Measurements from ENCODE around the gene PLCL2. TPM values are rescaled to one million over a fixed set of nuclear protein-coding genes. Genes with fewer than 3 reads are reported as not detected.
A peak's percentile ranks its signal among the peaks of the same experiment; 100 is the strongest.

PLCL2 gene
- total and polyA plus RNA-seq, 4 donors = 1.5 to 16.5 (median 9.4) TPM

DNA sequence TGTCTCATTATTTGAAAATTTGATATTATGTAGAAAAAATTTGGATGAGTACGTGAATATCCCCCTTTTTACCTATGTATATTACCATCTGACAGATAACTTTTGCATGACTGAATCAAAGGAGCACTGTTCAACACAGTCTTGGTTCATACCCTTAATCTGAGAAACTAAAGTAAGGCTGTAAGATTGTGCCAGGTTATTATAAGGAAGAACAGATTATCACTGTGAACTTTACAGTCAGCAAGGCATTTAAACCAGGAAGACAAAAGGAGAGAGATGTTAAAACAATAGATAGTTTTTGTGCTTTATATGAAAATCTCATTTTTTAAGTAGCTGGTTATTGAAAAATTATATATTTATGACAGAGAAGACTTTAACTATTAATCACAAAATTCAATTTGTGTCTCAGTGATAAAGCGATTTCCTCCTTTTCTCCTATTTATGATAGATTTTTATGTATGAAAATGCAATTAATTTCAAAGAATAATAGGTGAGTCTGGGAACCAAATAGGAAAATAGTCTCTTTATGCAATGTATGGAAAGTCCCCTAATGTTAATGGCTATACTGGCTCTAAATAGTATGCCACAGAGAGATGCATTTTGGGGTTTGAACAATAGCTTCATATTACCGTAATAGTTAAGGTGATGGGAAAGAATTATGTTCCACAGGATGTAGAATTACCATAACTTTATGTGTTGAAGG is 33.4 kb downstream of the PLCL2 start:
- 82% methylated on average over 3 of the region's 3 CpGs for WGBS
- H3K27me3 ChIP-seq (ENCODE audit: control insufficient read depth in 4 of 4, insufficient read depth in 4 of 4, low read length in 3 of 4) = no peaks in the 10 kb centered on the region
- no peaks in the 10 kb centered on the region for H3K36me3 ChIP-seq (ENCODE audit: control insufficient read depth in 4 of 4, insufficient read depth in 3 of 4, low read depth in 1 of 4, low read length in 3 of 4)
- H3K27ac ChIP-seq (ENCODE audit: low read depth in 1 of 2, low read length in 2 of 2) = peak overlapping the region; percentile 51 to 54
- no peak overlapping the region for H3K9ac ChIP-seq (ENCODE audit: low read depth in 1 of 2, low read length in 2 of 2)
- H3K9me3 ChIP-seq (ENCODE audit: control insufficient read depth in 4 of 4, low read length in 3 of 4) = no peaks in the 10 kb centered on the region
- TF ChIP-seq SP1 (IDR thresholded peaks at IDR 0.05) = no peak
- TF ChIP-seq RXRA (IDR thresholded peaks at IDR 0.05) = no peak
- TF ChIP-seq HNF4A (conservative IDR thresholded peaks at IDR 0.05) = no peak
- TF ChIP-seq GABPA (IDR thresholded peaks at IDR 0.05 in 1 of 2, conservative IDR thresholded peaks at IDR 0.05 in 1 of 2) = no peak
- TF ChIP-seq RAD21 (IDR thresholded peaks at IDR 0.05) = no peak
- TF ChIP-seq FOXA2 (IDR thresholded peaks at IDR 0.05) = no peak
- no peak overlapping the region for H3K4me3 ChIP-seq (ENCODE audit: low read depth in 1 of 3, low read length in 3 of 3)
- H3K4me1 ChIP-seq (ENCODE audit: control insufficient read depth in 4 of 4, insufficient read depth in 4 of 4, low read length in 3 of 4) = peaks cover 0 to 29% (median 11%) of the 10 kb centered on the region in 4 donors
- DNase-seq (ENCODE audit: low spot score) = no peak

DNA sequence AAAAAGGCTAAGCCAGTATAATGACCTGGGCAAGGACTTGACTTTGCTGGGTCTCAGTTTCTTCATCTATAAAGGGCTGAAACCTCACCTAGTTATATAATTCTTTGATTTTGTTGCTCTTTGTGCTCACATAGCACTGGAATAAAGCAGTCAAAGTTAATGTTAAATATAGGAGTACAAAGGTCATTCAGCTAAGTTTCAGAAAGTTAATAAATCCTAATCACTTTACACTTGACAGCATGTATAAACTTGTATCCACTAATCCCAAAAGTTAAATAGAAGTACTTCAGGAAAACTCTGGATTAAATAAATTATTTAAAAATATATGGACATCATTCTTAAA is 33.9 kb downstream of the PLCL2 start:
- Histone ChIP-seq H3K4me1 (ENCODE audit: control insufficient read depth in 4 of 4, insufficient read depth in 4 of 4, low read length in 3 of 4) (peaks cover 0 to 29% (median 11%) of the 10 kb centered on the region in 4 donors), H3K27ac (ENCODE audit: low read depth in 1 of 2, low read length in 2 of 2) (peak overlapping the region; percentile 51 to 54), H3K4me3 (ENCODE audit: low read depth in 1 of 3, low read length in 3 of 3) (no peak overlapping the region), H3K27me3 (ENCODE audit: control insufficient read depth in 4 of 4, insufficient read depth in 4 of 4, low read length in 3 of 4) (no peaks in the 10 kb centered on the region), H3K9me3 (ENCODE audit: control insufficient read depth in 4 of 4, low read length in 3 of 4) (no peaks in the 10 kb centered on the region), H3K9ac (ENCODE audit: low read depth in 1 of 2, low read length in 2 of 2) (no peak overlapping the region), H3K36me3 (ENCODE audit: control insufficient read depth in 4 of 4, insufficient read depth in 3 of 4, low read depth in 1 of 4, low read length in 3 of 4) (no peaks in the 10 kb centered on the region)
- TF ChIP-seq, protein P1, sequence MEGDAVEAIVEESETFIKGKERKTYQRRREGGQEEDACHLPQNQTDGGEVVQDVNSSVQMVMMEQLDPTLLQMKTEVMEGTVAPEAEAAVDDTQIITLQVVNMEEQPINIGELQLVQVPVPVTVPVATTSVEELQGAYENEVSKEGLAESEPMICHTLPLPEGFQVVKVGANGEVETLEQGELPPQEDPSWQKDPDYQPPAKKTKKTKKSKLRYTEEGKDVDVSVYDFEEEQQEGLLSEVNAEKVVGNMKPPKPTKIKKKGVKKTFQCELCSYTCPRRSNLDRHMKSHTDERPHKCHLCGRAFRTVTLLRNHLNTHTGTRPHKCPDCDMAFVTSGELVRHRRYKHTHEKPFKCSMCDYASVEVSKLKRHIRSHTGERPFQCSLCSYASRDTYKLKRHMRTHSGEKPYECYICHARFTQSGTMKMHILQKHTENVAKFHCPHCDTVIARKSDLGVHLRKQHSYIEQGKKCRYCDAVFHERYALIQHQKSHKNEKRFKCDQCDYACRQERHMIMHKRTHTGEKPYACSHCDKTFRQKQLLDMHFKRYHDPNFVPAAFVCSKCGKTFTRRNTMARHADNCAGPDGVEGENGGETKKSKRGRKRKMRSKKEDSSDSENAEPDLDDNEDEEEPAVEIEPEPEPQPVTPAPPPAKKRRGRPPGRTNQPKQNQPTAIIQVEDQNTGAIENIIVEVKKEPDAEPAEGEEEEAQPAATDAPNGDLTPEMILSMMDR (IDR thresholded peaks at IDR 0.05; ENCODE audit: low read depth, low read length, missing input control) = no peak
- TF ChIP-seq, protein P2, sequence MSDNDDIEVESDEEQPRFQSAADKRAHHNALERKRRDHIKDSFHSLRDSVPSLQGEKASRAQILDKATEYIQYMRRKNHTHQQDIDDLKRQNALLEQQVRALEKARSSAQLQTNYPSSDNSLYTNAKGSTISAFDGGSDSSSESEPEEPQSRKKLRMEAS (IDR thresholded peaks at IDR 0.05) = no peak
- TF ChIP-seq, protein P3, sequence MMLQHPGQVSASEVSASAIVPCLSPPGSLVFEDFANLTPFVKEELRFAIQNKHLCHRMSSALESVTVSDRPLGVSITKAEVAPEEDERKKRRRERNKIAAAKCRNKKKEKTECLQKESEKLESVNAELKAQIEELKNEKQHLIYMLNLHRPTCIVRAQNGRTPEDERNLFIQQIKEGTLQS (IDR thresholded peaks at IDR 0.05) = no peak
- TF ChIP-seq JUND (IDR thresholded peaks at IDR 0.05) (peak in 1 of 2 donors; percentile 51), HNF4G (IDR thresholded peaks at IDR 0.05) (peak; percentile 83), GABPA (IDR thresholded peaks at IDR 0.05 in 1 of 2, conservative IDR thresholded peaks at IDR 0.05 in 1 of 2) (no peak), SP1 (IDR thresholded peaks at IDR 0.05) (peak; percentile 85), RXRA (IDR thresholded peaks at IDR 0.05) (peak; percentile 70 to 77), TAF1 (conservative IDR thresholded peaks at IDR 0.05) (no peak), NR2F2 (IDR thresholded peaks at IDR 0.05) (no peak), FOXA1 (IDR thresholded peaks at IDR 0.05) (no peak), HNF4A (conservative IDR thresholded peaks at IDR 0.05) (peak; percentile 92 to 94), YY1 (IDR thresholded peaks at IDR 0.05) (no peak), FOXA2 (IDR thresholded peaks at IDR 0.05) (peak; percentile 38), RAD21 (IDR thresholded peaks at IDR 0.05) (peak; percentile 35 to 39), EGR1 (IDR thresholded peaks at IDR 0.05; ENCODE audit: low read depth in 2 of 2) (no peak)
- TF ChIP-seq, protein P4, sequence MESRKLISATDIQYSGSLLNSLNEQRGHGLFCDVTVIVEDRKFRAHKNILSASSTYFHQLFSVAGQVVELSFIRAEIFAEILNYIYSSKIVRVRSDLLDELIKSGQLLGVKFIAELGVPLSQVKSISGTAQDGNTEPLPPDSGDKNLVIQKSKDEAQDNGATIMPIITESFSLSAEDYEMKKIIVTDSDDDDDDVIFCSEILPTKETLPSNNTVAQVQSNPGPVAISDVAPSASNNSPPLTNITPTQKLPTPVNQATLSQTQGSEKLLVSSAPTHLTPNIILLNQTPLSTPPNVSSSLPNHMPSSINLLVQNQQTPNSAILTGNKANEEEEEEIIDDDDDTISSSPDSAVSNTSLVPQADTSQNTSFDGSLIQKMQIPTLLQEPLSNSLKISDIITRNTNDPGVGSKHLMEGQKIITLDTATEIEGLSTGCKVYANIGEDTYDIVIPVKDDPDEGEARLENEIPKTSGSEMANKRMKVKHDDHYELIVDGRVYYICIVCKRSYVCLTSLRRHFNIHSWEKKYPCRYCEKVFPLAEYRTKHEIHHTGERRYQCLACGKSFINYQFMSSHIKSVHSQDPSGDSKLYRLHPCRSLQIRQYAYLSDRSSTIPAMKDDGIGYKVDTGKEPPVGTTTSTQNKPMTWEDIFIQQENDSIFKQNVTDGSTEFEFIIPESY (IDR thresholded peaks at IDR 0.05) = peak; percentile 55
- TF ChIP-seq, protein P5, sequence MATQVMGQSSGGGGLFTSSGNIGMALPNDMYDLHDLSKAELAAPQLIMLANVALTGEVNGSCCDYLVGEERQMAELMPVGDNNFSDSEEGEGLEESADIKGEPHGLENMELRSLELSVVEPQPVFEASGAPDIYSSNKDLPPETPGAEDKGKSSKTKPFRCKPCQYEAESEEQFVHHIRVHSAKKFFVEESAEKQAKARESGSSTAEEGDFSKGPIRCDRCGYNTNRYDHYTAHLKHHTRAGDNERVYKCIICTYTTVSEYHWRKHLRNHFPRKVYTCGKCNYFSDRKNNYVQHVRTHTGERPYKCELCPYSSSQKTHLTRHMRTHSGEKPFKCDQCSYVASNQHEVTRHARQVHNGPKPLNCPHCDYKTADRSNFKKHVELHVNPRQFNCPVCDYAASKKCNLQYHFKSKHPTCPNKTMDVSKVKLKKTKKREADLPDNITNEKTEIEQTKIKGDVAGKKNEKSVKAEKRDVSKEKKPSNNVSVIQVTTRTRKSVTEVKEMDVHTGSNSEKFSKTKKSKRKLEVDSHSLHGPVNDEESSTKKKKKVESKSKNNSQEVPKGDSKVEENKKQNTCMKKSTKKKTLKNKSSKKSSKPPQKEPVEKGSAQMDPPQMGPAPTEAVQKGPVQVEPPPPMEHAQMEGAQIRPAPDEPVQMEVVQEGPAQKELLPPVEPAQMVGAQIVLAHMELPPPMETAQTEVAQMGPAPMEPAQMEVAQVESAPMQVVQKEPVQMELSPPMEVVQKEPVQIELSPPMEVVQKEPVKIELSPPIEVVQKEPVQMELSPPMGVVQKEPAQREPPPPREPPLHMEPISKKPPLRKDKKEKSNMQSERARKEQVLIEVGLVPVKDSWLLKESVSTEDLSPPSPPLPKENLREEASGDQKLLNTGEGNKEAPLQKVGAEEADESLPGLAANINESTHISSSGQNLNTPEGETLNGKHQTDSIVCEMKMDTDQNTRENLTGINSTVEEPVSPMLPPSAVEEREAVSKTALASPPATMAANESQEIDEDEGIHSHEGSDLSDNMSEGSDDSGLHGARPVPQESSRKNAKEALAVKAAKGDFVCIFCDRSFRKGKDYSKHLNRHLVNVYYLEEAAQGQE (IDR thresholded peaks at IDR 0.05) = peak; percentile 46
- DNase-seq (ENCODE audit: low spot score) = no peak
